GM19324 (cell line): ENCODE results near the gene RRP1B.
A peak's percentile ranks its signal among the peaks of the same experiment; 100 is the strongest.

ENCODE experiments used
- ATAC-seq: cut with Tn5 transposase; IDR thresholded peaks from one replicate; pipeline ENCODE4 v1.9.1; 2021; ENCODE audit warnings: mild to moderate bottlenecking, moderate library complexity; ENCODE audit not compliant: unreplicated experiment, low FRiP score

The RRP1B gene

DNA sequence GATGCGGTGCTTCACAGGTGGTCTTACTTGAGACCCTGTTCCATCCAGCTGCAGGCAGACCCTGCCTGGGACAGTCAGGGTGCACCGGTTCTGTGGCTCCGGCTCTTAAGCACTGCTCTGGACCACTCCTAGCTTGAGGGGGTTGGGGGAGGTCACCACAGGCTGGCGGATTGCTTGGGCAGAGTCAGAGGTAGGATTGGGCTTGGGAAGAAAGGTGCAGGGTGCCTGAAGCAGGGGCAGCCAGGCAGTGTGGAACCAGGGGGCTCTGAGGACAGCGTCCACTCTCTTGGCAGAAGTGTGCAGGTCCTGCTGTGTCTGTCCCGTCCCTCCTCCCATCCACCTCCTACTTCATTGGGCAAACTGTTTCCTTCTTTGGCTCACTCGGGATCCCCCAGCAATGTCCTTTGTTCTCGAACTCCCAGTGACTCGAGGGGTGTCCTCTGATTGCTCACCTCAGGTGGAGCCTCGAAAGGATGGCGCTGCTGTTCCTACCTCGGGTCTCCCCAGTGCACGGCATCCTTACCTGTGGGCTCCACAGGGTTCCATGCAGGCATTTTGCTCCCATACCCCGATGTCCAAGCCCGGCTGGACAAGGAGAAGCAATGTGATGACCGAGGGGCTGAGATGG, 61.3 kb downstream of the RRP1B start:
- ATAC-seq, result no peak

DNA sequence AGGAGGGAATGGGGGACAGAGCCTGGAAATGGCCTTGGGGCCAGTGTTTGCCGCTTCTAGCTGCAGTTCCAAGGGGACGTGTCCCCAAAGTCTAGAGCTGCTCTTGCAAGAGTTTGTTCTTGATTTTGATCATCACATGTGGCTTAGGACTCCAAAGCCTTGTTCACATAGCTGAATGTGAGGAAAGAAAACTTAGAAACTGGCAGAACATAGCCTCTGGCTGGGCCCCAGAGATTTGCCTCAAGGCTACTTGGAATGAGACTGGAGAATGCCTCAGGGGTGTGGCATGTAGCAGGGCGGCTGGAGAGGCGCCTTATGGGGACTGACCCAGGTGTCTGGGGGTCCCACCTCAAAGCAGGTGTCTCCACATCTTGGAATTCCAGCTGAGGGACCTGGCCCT, 61.8 kb downstream of the RRP1B start:
- no peak for ATAC-seq

DNA sequence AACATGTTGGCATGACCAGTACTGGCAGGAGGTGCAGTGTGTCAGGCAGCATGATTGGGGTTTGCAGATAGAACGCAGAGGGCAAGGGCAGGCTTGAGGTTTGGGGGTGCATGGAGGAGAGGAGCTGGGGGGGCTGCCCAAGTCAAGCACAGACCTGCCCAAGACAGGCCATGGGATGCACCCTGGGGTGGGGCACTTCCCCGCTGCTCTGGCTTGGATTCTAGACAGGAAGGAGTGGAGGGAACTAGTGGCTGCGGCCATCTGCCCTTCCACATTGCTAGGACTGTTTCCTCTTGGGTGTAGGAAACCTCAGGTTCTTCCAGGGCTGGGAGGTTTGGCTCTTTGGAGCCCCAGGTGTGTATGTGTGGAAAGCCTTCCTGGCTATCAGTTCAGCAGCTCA, 62.6 kb downstream of the RRP1B start:
- ATAC-seq, result no peak

DNA sequence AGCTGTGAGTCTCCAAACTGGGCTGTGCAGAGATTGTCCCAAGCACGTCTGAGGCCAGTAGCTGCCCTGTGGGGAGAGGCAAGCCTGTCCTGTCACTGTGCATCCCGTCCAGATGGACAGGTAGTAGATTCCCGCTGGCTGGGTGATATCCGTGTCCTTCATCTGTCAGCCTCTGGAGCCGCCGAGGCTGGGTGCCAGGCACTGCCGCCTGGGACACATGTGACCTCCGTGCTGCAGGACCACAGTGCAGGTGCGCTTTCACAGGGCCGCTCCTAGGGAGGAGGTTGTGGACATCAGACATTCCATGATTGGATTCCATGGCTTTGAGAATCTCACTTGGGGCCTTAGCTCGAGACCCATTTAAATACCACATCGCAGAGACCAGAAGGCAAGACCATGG, 64.3 kb downstream of the RRP1B start:
- no peak for ATAC-seq

DNA sequence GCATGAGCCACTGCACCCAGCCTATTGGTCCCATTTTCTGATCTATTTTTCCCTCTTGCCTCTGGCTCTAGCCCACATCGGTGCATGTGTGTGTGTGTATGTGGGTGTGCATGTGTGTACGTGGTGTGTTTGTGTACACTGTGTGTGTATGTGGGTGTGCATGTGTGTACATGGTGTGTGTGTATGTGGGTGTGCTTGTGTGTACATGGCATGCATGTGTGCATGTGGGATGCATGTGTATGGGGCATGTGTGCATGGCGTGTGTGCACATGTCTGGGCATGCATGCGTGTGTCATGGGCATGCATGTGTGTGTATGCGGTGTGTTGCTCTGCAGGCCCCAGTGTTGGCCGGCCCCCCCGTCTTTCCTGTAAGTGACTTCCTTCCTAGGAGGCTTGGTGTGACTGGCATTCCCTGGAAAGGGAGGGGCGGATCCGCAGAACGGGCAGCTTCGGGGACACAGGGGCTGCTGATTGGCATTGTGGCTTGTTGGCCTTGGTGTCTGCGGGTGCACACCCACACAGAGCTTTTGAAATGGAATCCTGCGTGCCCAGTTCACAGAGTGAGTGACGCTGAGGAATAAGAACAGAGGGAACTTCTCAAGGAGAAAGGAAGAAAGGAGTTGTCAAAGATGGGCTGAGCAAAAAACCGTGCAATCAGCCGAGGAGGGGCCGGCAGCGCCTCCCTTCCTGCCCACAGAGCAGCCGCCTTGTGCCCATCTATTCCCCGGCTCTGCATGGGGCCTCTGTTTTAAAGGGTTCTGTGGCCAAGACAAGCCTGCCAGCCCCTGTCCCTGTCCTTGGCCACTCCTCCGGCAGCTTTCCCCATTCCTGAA, 67.5 kb downstream of the RRP1B start:
- ATAC-seq, result no peak

DNA sequence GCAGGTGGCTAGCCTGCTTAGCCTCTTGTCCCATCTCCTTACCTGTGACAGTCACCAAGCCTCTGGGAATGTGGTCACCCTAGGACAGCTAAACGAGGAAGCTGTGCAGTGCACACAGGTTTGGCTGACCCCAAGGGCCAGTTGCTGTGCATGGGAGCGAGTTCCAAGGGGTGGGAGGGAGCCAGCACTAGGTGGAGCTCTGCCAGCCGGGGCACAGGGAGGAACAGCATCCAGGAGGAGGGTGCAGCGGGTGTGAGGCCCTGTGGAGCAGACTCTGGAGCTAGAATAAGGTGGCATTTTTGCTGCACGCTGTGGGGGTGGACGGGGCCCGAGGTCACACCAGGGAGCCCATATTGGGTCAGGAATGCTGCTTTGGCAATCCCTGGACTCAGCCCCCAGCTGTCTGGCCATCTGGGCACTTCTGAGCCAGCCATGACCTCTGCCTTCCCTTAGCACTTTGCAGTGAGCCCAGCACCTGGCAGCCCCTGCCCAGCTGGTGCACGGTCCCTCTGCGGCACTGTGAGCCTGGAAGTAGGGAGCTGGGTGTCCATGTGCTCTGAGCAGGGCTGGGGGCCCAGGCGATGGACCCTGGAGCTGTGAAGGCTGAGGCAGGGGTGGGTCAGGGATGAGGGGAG, 68.3 kb downstream of the RRP1B start:
- no peak for ATAC-seq

DNA sequence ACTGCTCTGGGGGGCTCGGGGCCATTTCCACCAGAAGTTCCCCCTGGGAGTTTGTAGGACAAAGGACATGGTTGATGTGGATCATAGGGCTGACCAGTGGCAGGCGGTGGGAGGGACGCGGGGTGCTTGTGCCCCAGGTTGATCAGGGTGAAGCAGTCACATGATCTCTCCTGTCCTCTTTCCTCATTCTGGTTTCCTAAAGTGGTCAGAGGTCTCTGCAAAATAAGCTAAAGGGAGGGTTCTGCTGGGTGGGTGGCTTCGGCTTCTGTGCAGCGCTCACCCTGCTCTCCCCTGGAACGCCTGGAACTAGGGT, 68.8 kb downstream of the RRP1B start:
- no peak for ATAC-seq

DNA sequence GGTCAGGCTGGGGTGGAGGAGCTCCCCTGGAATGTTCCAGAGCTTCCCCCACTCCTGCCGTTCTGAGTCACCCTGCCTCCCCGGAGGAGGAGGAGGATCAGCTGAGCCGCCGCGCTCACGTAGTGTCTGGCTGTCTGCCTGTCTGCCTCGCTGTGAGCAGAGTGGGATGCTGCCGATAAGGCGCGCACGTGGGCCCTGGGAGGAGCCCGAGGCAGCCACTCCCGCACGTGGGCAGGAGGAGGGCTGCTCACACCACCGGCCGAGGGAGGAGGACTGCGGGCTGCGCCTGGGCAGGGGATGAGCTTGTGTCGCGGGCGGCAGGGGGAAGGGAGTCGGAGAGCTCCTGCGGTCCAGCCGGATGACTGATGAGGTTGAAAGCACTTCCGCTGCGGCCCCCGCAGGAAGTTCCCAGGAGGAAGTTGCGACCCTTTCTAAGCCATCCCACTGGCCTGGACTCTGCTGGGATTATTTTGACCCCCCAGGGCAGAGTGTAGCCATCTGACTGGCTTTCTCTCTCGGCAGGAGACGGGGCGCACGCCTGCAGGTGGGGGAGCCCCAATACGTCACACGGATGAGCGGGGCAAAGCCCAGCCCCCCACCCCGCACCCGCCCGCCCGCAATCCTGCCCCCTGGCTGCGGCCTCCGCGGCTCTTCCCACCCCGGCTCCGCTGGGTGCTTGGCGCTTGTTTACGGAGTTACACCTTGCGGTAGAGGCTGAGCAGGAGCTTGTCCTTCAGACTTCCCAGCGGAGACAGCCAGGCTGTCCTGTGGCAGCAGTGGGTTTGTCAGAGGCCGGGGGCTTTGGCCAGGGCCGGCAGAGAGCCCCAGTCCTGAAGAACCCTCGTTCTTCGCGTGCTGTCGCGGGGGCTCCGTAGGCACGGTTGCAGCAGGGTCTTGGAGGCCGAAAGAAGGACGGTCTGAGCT, 69.4 kb downstream of the RRP1B start:
- peak; percentile 67 for ATAC-seq

DNA sequence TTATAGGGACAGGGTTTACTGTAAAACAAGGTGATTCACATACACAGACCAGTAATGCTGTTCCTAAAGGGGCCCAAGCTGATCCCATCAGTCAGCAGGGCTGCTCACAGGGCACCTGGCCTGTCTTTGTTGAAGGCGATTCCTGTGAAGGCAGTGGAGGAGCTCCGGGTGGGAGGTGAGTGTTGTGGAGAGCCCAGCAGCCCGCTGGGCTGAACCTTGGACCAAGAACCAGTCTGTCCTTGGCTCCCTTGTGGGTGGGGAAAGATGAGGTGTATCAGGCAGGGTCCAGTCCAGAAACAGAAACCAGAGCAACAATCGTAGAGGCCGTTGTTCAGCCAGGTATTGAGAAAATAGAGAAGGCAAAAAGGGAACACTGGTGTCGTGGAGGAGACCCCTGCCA, 72.1 kb downstream of the RRP1B start:
- ATAC-seq, result no peak

DNA sequence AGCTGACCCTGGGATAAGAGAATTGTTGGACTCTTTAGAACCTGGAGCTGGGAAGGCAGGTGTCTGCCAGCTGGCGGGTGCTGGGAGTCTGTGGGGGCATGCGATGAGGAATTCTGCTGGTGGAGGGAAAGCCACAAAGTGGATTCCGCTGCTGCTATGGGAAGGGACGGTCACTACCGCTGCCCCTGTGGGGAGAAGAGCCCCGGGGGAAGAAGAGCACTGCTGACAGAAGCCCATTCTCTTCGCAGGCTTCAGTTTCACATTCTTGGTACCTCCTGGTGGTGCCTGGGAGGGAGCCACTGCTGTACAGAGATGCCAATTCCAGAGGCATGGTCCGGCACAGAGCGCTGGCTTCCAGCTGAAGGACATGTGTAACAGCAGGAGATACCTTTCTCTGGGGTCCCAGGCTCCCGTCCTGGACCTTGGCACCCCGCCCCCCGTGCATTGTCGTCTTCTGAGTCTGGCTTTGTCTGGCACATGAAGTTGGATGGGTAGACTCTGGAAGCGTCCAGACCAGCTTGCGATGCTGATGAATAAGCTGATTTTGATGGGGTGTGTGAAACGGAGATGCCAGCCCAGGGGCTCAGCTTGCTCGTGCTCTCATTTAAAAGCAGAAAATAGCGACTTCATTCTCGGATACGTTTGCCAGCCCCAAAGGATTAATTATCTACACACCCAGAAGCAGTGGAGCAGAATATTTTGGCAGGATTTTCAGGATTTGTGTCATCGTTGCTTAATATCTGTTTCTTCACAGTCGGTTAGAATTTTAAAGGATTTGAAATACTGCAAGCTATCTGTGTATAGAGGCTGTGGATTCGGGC, 72.7 kb downstream of the RRP1B start:
- ATAC-seq, result no peak

DNA sequence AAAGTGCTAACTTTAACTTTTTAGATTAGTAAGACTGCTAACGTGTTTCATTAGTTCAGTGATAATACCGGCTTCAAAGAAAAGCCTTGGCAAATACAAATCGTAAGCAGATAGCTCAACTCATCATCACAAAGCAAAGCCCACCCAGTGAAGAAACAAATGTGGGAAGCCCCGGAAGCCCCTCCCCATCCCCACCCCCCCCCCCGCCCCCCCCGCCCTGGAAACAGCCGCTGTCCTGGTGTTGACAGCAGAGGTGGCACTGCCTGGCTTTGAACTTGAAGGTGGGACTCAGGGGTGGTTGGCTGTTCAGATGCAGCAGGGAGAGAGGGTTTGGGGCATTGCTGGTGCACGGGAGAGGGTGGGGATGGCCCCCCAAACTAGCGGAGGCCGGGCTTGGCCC, 73.7 kb downstream of the RRP1B start:
- no peak for ATAC-seq

DNA sequence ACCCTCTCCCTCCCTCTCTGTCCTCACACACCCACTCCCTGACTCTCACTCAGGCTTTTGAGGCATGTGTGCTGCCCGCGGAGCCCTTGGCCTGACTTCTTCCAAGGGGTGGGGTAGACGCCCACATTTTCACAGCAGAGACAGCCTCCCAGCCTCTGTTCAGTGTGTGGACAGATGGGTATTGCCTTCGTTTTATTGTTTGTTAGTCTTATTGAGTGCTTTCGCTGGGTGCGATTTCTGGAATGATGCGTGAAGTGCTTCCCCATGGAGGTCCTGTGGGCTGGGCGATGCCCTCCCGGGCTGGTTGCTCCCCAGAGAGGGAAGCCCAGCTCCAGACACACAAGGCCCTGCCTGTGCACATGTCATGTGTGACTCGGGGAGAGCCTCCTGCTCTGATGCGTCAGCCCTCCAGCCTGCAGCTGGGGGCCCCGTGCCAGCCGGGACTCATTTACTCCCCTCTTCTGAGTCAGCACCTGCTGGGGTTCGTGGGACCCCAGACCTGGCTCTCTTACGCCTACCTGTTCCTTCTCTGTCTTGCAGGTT, 74.2 kb downstream of the RRP1B start:
- no peak for ATAC-seq

DNA sequence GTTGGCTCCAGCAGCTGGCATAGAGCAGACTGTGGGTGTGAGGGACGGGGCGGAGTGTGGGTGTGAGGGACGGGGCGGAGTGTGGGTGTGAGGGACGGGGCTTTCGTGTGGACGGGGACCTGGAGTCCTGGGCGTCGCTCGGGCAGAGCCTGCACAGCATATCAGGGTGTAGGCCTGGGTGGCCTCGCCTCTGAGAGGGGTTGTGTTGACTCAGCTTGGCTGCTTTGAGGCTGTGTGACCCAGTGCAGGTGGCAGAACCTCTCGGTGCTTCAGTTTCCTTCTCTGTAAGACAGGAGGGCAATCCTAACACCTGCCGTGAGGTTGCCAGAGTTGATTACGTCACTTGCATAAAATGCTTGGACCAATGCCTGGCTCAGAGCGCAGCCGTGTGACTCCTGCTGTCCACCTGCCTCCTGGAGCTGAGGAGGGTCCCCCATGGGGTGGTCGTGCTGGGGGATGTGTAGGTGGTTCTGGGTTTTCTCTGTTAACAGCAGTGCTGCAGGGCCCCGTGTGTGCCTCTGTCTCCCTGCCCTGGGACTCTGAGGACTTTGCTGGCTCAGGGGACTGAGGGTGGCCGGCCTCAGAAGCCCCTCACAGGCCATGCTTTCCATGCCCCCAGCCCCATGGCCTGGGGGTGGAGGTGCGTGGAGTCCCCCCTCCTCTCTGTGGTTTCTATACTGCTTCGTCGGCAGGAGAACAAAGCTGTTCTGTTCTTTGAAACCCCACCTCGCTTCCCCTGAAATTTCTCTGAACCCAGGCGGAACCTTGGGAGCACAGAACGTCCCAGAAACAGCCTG, 75.0 kb downstream of the RRP1B start:
- ATAC-seq, result no peak

DNA sequence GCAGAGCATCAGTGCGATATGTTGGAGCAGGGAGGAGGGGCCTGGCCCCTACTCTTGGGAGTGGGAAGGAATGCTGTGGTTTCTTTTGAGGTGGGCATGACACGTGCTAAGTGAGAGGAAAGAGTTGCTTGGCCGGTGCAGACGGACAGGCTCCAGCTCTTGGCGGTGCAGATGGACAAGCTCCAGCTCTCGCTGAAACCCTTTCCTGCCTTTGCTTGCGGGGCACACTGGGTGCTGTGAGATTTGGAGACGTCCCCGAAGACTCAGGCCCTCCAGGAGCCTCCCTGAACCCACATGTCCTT, 75.5 kb downstream of the RRP1B start:
- no peak for ATAC-seq

DNA sequence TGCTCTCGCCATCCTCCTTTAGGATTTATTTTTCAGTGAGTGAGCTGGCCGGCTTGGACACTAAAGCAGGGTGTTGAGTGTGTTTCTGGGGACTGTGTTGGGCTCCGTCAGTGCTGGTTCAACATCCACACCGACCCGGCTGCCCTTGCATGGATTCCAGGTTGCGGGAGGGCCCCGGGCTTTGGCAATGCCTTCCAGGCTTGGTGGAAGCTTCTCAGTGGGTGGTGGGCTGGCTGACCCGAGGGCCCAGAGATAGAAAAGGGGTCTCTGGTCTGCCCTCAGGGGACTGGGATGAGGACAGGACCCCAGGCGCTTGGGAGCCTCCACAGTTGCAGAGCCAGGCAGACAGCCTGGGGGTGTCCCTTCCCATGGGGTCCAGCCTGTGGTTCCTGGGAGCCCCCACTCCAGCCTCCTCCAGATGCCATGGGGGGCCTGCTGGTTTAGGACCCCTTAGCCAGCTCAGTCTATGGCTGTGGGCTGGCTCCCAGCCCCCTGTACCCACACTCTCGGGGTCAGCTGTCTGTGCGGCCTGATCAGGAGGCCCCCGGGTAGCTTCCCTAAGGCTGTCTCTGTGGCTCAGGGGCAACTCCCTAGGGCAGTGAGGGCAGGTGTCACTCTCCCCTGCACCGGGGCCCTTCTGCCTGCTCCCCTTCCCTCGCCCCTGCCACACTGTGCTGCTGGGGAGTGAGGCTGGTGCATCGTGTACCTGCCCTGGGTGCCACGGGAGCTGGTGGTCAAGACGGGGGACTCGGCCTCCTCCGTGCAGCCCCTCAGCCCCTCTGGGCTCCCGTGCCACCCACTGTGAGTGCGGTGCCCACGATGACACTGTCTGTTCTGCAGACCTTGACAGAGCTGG, 76.1 kb downstream of the RRP1B start:
- ATAC-seq, result no peak

DNA sequence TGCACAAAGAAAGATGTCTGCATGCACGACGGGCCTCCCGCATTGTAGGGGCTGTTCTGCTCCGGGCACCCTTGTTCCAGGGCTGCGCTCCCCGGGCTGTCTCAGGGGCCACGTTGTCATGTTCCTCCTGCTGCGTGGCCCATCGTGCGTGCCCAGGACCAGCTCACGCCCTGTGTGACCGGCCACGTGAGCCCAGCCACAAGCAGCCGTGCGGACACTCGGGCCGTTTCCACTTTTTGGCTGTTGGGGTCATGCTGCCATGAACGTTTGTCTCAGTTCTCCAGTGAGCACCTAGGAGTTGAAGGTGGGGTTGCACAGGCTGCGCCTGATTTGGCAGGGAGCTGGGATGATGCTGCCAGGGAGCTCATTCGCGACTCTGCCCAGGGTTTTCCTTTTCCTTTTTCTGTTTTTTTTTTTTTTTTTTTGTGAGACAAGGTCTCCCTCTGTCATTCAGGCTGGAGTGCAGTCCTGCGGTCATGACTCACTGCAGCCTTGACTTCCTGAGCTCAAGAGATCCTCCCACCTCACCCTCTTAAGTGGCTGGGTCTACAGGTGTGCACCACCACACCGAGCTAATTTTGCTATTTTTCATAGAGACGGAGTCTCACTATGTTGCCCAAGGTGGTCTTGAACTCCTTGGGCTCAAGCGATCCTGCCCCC, 77.0 kb downstream of the RRP1B start:
- no peak for ATAC-seq

DNA sequence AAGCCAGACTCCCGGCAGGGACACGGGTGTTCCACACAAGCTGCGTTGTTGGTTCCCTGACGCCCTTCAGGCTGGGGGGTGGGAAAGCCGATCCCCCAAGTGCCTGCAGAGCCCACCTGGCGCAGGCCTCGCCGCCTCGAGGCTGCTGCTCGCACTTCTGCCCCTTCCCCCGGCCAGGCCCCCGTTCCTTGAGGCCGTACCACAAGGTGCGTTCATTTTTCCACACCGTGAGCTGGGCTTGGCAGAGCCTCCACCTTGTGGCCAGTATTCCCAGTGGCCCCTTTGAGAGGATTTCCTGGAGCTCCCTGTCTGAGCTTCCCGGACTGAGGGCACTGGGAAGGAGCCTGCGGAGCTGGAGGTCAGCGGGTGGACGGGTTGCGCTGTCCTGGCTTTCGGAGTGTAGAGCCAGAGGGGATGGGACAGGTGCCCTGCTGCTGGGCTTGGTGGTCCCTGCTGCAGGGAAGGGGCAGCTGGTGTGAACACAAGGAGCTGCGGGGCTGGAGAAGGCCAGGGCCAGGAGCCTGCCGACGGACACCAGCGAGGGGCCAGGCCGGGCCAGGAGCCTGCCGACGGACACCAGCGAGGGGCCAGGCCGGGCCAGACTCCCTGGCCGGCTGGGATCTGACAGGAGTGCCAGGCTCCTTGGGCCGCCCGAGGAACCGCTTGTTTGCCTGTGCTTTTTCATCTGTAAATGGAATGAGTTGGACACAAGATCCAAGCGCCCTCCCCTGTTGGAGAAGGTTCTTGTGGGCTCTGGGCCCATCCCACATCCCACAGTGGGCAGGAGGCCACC, 78.0 kb downstream of the RRP1B start:
- no peak for ATAC-seq
